Hematopoietic multipotent progenitor cell treated with erythropoietin and hydrocortisone succinate and interleukin-3 and kit ligand, for 17 days (in vitro differentiated cells): Measurements from ENCODE around the gene GARIN5A.
"Not testable (repeated sequence)": the region's sequence is repeated elsewhere in the genome, so short reads cannot be mapped to it uniquely, and the experiment has no call there.

Experiments used
- DNase-seq: peaks from one replicate; pipeline ENCODE4 v3.0.0-alpha.2; 2015; ENCODE audit warnings: low spot score

The GARIN5A gene

GRCh38 chr19:50488389-50489194 lies 11.9 kb upstream of the GARIN5A start:
- DNase-seq: no peak

GRCh38 chr19:50486823-50487515 lies 10.3 kb upstream of the GARIN5A start:
- peak; percentile 10 for DNase-seq

GRCh38 chr19:50485284-50485955 lies 8.8 kb upstream of the GARIN5A start:
- no peak for DNase-seq

GRCh38 chr19:50482916-50483315 lies 6.3 kb upstream of the GARIN5A start:
- DNase-seq: no peak

- no peak for DNase-seq
Measured at GRCh38 chr19:50482271-50482855, 5.7 kb upstream of the GARIN5A start.

- DNase-seq: no peak
Measured at GRCh38 chr19:50481351-50482149, 4.9 kb upstream of the GARIN5A start.

- no peak for DNase-seq
Measured at GRCh38 chr19:50480281-50481111, 3.8 kb upstream of the GARIN5A start.

GRCh38 chr19:50479761-50480251 lies 3.2 kb upstream of the GARIN5A start:
- no peak for DNase-seq

GRCh38 chr19:50478901-50479715 lies 2.5 kb upstream of the GARIN5A start:
- peak; percentile 9 for DNase-seq

GRCh38 chr19:50477751-50478515 lies 1.3 kb upstream of the GARIN5A start:
- DNase-seq: no peak

- no peak for DNase-seq
Measured at GRCh38 chr19:50476907-50477238, 225 bp upstream of the GARIN5A start.

- DNase-seq: no peak
Measured at GRCh38 chr19:50475736-50476223, 868 bp downstream of the GARIN5A start.

- DNase-seq: no peak
Measured at GRCh38 chr19:50475101-50475568, 1.5 kb downstream of the GARIN5A start.

GRCh38 chr19:50473336-50473735 lies 3.3 kb downstream of the GARIN5A start:
- not testable (repeated sequence) for DNase-seq

GRCh38 chr19:50468818-50469217 lies 7.8 kb downstream of the GARIN5A start:
- no peak for DNase-seq

- DNase-seq: no peak
Measured at GRCh38 chr19:50467566-50467965, 9.1 kb downstream of the GARIN5A start.

- no peak for DNase-seq
Measured at GRCh38 chr19:50466706-50467039, 10.0 kb downstream of the GARIN5A start.

- peak; percentile 54 for DNase-seq
Measured at GRCh38 chr19:50465986-50466705, 10.5 kb downstream of the GARIN5A start.
